OCI-LY1 (cell line): ENCODE data around the gene PCSK5.

Source experiments
- EZH2 ChIP-seq: fragments of 200-600 bp; sonication (generic), shearing (Covaris generic); IDR thresholded peaks from 2 replicates; pipeline ENCODE4 v1.8.0; 2017; ENCODE audit warnings: borderline replicate concordance, mixed run types, mild to moderate bottlenecking, antibody characterized with exemption, low read length, moderate library complexity, mixed read lengths
- TF ChIP-seq, protein P1 (sequence below): fragments of 200-600 bp; sonication (generic), shearing (Covaris generic); IDR thresholded peaks from 2 replicates; pipeline ENCODE4 v1.5.1; 2017; ENCODE audit warnings: mild to moderate bottlenecking, antibody characterized with exemption, low read length, moderate library complexity, mixed read lengths

DNA sequence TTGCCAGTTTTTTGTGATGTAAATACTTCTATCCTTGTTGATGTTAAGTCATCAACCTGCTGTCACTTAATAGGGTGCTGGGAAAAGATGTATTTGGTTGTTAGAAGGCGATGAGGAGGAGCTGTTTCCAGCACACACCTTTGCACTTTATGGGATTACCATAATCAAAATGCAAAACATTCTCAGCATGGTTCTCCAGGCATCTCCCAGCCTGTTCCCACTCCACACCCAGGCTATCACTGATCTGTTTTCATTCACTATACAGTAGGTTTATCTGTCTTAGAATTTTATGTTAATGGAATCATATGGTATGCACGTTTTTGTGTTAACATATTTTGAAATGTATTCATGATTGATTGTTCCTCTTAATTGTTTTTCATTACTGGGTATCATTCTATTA lies 35.9 kb downstream of the PCSK5 start:
- no peak for TF ChIP-seq EZH2
- TF ChIP-seq, protein P1, sequence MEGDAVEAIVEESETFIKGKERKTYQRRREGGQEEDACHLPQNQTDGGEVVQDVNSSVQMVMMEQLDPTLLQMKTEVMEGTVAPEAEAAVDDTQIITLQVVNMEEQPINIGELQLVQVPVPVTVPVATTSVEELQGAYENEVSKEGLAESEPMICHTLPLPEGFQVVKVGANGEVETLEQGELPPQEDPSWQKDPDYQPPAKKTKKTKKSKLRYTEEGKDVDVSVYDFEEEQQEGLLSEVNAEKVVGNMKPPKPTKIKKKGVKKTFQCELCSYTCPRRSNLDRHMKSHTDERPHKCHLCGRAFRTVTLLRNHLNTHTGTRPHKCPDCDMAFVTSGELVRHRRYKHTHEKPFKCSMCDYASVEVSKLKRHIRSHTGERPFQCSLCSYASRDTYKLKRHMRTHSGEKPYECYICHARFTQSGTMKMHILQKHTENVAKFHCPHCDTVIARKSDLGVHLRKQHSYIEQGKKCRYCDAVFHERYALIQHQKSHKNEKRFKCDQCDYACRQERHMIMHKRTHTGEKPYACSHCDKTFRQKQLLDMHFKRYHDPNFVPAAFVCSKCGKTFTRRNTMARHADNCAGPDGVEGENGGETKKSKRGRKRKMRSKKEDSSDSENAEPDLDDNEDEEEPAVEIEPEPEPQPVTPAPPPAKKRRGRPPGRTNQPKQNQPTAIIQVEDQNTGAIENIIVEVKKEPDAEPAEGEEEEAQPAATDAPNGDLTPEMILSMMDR, result no peak
